Activated naive CD8-positive, alpha-beta T cell (primary cell): ENCODE data around the gene MPC1.
"Not testable (repeated sequence)": the region's sequence is repeated elsewhere in the genome, so short reads cannot be mapped to it uniquely, and the experiment has no call there.

ENCODE experiments used
- H3K27ac Mint-ChIP-seq: one replicate; pipeline ENCODE4 v1.8.0; 2021; ENCODE audit warnings: mixed read lengths
- H3K27me3 Mint-ChIP-seq: one replicate; pipeline ENCODE4 v1.8.0; 2021; ENCODE audit warnings: mixed read lengths
- H3K36me3 Mint-ChIP-seq: one replicate; pipeline ENCODE4 v1.8.0; 2021; ENCODE audit warnings: mixed read lengths
- H3K4me1 Mint-ChIP-seq: one replicate; pipeline ENCODE4 v1.8.0; 2021; ENCODE audit warnings: low read depth, mixed read lengths
- H3K4me3 Mint-ChIP-seq: one replicate; pipeline ENCODE4 v1.8.0; 2021; ENCODE audit warnings: mild to moderate bottlenecking, mixed read lengths
- H3K9me3 Mint-ChIP-seq: one replicate; pipeline ENCODE4 v1.8.0; 2021; ENCODE audit warnings: low read depth, mixed read lengths

Gene MPC1

DNA sequence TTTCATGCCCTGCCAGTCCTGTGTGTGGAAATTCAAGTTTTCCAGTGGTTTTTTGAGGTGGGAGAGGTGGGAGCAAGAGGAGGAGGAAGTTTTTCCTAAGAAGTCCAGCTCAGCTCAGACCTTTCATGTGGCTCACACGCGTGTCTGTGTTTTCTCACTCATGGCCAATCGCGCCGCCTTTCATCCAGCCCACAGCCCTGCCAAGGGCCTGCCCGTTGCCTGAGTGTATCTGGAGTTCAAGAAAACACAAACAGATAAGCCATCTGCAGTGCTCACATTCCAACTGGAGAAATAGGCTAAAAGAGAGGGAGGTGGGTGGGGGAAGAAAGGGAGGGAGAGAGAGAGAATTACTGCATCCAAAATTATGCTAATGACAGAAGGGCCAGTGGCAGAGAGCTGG, 12.6 kb upstream of the MPC1 start:
- peaks cover 3% of the 10 kb centered on the region for H3K36me3 Mint-ChIP-seq
- H3K4me1 Mint-ChIP-seq = no peaks in the 10 kb centered on the region
- H3K9me3 Mint-ChIP-seq = no peaks in the 10 kb centered on the region
- H3K27me3 Mint-ChIP-seq = no peaks in the 10 kb centered on the region
- H3K4me3 Mint-ChIP-seq = no peak overlapping the region
- H3K27ac Mint-ChIP-seq = no peak overlapping the region

DNA sequence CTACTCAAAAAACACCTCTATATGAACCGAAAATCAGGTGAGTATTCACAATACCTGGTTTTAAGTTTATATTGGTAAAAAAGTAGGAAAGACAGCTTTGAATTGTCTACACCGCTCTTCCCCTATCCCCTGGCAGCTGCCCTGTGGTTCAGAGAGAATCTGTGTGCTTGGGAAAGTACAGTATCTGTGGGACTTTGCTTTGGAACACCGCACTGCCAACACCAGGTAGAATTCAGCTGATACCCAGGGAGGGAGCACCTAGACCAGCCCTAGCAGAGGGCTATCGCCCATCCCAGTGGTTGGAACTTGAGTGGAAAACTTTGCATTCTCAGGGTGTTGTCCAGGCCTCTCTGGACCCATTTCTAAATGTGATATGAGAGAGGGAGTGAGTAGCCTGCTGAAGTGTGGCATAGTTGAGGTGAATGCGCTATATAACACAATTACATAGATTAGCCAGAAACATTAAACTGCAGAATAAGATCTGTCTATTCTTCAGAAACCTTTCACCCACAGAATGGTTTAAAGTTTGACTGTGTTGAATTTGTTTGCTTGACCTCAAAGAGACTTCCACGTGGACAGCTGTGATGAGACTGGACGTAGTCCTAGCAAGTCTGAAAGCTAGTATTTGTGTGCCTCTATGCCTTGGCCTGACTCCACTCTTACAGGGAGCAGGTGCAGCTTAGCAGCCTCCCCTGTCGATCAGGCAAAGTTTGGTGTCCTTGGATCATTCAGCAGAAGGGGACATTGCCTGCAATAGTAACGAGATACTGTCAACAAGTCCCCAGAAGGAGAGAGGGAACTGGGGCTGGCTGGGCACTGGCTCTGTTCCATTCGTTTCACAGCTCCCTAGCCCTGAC, 11.5 kb upstream of the MPC1 start:
- H3K36me3 Mint-ChIP-seq = peaks cover 2% of the 10 kb centered on the region
- H3K4me1 Mint-ChIP-seq = no peaks in the 10 kb centered on the region
- no peak overlapping the region for H3K4me3 Mint-ChIP-seq
- H3K9me3 Mint-ChIP-seq = no peaks in the 10 kb centered on the region
- no peak overlapping the region for H3K27ac Mint-ChIP-seq
- H3K27me3 Mint-ChIP-seq = no peaks in the 10 kb centered on the region

DNA sequence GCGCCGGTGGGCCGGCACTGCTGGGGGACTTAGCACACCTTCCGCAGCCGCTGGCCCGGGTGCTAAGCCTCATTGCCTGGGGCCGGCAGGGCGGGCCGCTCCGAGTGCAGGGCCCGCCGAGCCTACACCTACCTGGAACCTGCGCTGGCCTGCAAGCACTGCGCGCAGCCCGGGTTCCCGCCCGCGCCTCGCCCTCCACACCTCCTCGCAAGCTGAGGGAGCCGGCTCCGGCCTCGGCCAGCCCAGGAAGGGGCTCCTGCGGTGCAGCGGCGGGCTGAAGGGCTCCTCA, 10.7 kb upstream of the MPC1 start:
- no peaks in the 10 kb centered on the region for H3K4me1 Mint-ChIP-seq
- H3K36me3 Mint-ChIP-seq = no peaks in the 10 kb centered on the region
- H3K9me3 Mint-ChIP-seq = no peaks in the 10 kb centered on the region
- no peak overlapping the region for H3K4me3 Mint-ChIP-seq
- H3K27me3 Mint-ChIP-seq = no peaks in the 10 kb centered on the region
- no peak overlapping the region for H3K27ac Mint-ChIP-seq

DNA sequence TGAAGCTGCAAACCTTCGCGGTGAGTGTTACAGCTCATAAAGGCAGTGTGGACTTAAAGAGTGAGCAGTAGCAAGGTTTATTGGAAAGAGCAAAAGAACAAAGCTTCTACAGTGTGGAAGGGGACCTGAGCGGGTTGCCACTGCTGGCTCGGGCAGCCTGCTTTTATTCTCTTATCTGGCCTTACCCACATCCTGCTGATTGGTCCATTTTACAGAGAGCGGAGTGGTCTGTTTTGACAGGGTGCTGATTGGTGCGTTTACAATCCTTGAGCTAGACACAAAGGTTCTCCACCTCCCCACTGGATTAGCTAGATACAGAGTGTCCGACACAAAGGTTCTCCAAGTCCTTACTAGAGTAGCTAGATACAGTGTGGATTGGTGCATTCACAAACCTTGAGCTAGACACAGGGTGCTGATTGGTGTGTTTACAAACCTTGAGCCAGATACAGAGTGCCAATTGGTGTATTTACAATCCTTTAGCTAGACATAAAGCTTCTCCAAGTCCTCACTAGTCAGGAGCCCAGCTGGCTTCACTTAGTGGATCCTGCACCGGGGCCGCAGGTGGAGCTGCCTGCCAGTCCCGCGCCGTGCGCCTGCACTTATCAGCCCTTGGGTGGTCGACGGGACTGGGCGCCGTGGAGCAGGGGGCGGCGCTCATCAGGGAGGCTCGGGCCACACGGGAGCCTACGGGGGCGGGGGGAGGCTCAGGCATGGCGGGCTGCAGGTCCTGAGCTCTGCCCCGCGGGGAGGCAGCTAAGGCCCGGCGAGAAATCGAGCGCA, 10.2 kb upstream of the MPC1 start:
- not testable (repeated sequence) for H3K4me3 Mint-ChIP-seq, H3K36me3 Mint-ChIP-seq, H3K9me3 Mint-ChIP-seq, H3K27ac Mint-ChIP-seq, H3K4me1 Mint-ChIP-seq, H3K27me3 Mint-ChIP-seq

DNA sequence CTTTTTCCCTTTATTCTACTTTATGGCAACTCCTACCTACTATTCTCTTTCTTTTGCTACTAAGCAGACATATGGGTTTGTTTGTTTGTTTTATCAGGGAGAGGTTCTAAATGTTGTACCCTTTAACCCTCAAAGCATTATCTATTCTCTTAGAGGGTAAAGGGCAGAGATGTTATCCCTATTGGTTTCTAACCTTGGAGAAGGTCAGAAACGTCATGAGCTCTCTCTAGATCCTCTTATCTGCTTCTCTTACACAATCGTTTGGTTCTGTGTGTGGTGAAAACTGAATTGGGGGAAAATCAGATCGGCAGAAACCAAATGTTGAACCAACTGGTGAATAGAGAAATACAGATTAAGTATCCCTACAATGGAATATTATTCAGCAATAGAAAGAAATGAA, 6.4 kb upstream of the MPC1 start:
- no peaks in the 10 kb centered on the region for H3K27me3 Mint-ChIP-seq
- peaks cover 3% of the 10 kb centered on the region for H3K4me1 Mint-ChIP-seq
- no peaks in the 10 kb centered on the region for H3K36me3 Mint-ChIP-seq
- no peak overlapping the region for H3K4me3 Mint-ChIP-seq
- H3K9me3 Mint-ChIP-seq = no peaks in the 10 kb centered on the region
- no peak overlapping the region for H3K27ac Mint-ChIP-seq

DNA sequence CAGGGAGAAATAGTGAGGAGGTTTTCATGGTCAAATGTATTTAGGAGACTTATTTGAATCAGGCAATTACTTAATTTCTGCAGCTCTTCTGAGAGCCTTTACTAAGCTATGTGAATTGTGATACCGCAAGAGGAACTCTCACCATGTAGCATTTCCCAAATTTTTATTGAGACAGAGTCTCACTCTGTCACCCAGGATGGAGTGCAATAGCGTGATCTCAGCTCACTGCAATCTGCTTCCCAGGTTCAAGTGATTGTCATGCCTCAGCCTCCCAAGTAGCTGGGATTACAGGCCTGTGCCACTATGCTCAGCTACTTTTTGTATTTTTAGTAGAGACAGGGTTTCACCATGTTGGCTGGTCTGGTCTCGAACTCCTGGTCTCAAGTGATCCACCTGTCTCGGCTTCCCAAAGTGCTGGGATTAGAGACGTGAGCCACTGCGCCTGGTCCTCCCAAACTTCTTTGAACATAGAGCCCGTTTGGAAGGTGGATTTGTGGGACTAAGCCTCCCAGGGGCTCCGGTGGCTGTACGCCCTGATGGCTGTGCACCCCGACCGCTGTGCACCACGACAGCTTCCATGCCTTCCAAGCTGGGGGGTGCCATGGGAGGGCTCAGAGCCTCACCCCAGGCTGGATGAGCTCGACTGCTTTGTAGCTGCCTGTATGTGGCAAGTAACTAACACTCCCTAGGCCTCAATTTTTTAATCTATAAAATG, 5.7 kb upstream of the MPC1 start:
- no peaks in the 10 kb centered on the region for H3K9me3 Mint-ChIP-seq
- no peak overlapping the region for H3K4me3 Mint-ChIP-seq
- H3K4me1 Mint-ChIP-seq = peaks cover 7% of the 10 kb centered on the region
- no peaks in the 10 kb centered on the region for H3K27me3 Mint-ChIP-seq
- no peaks in the 10 kb centered on the region for H3K36me3 Mint-ChIP-seq
- no peak overlapping the region for H3K27ac Mint-ChIP-seq

DNA sequence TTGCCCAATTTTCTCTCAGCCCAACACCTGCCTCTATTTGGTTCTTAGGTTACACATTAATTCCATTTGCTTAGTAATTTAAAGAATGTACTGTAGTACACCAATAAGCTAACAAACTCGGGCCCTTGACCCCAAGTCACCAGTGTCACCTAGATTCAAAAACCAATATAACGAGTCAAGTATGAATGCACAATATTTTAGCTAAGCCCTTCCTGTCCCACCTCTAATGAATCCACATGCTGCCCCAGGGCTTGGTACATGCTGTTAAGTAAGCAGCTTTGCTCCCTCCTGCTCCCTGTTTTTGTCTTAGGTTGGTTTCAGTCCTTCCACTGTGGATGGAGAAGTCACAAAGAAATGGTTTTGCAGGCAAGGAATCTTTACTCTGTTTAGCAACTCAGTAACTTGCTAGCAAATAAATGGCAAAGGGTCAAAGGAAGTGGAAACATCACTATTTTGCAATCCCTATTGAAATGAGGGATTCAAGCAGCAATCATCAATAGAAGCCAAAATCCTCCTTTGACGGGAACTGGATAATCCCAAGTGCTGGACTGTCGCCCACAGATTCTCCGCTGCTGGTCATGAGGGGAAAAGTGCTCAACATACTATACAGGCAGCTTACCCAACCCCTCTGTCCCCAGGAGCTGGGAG, 5.0 kb upstream of the MPC1 start:
- Mint-ChIP-seq H3K9me3 (no peaks in the 10 kb centered on the region), H3K27ac (no peak overlapping the region), H3K4me1 (peaks cover 7% of the 10 kb centered on the region), H3K36me3 (no peaks in the 10 kb centered on the region), H3K4me3 (no peak overlapping the region), H3K27me3 (no peaks in the 10 kb centered on the region)

GRCh38 chr6:166387098-166387497, 4.4 kb upstream of the MPC1 start:
- H3K4me1 Mint-ChIP-seq, H3K36me3 Mint-ChIP-seq, H3K27me3 Mint-ChIP-seq, H3K27ac Mint-ChIP-seq, H3K9me3 Mint-ChIP-seq, H3K4me3 Mint-ChIP-seq: not testable (repeated sequence)

- Mint-ChIP-seq H3K4me3 (no peak overlapping the region), H3K9me3 (no peaks in the 10 kb centered on the region), H3K4me1 (peaks cover 13% of the 10 kb centered on the region), H3K27ac (no peak overlapping the region), H3K36me3 (no peaks in the 10 kb centered on the region), H3K27me3 (no peaks in the 10 kb centered on the region)
Measured at GRCh38 chr6:166386111-166386510, 3.4 kb upstream of the MPC1 start.

DNA sequence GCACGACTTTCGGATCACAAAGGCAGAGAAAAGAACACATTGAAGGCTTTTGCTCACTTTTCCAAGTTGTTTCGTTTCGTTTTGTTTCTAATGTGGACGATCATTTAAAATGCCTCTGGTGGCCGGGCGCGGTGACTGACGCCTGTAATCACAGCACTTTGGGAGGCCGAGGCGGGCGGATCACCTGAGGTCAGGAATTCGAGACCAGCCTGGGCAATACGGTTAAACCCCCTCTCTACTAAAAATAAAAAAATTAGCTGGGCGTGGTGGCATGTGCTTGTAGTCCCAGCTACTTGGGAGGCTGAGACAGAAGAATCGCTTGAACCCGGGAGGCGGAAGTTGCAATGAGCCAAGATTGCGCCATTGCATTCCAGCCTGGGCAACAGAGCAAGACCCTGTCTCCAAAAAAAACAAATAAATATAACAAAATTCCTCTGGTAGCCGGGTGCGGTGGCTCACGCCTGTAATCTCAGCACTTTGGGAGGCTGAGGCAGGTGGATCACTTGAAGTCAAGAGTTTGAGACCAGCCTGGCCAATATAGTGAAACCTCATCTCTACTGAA, 1.1 kb upstream of the MPC1 start:
- Mint-ChIP-seq H3K4me3 (peak overlapping the region; percentile 91), H3K27ac (peak overlapping the region; percentile 61)
- not testable (repeated sequence) for H3K36me3 Mint-ChIP-seq

GRCh38 chr6:166382500-166382932, 224 bp downstream of the MPC1 start:
- Mint-ChIP-seq H3K9me3 (no peaks in the 10 kb centered on the region), H3K4me3 (peak overlapping the region; percentile 93), H3K27me3 (no peaks in the 10 kb centered on the region), H3K36me3 (no peaks in the 10 kb centered on the region), H3K27ac (no peak overlapping the region), H3K4me1 (peaks cover 16% of the 10 kb centered on the region)

More for the DNA sequence above, 1.1 kb upstream of the MPC1 start:
- not testable (repeated sequence) for H3K9me3 Mint-ChIP-seq, H3K27me3 Mint-ChIP-seq
- H3K4me1 Mint-ChIP-seq = peaks cover 16% of the 10 kb centered on the region

DNA sequence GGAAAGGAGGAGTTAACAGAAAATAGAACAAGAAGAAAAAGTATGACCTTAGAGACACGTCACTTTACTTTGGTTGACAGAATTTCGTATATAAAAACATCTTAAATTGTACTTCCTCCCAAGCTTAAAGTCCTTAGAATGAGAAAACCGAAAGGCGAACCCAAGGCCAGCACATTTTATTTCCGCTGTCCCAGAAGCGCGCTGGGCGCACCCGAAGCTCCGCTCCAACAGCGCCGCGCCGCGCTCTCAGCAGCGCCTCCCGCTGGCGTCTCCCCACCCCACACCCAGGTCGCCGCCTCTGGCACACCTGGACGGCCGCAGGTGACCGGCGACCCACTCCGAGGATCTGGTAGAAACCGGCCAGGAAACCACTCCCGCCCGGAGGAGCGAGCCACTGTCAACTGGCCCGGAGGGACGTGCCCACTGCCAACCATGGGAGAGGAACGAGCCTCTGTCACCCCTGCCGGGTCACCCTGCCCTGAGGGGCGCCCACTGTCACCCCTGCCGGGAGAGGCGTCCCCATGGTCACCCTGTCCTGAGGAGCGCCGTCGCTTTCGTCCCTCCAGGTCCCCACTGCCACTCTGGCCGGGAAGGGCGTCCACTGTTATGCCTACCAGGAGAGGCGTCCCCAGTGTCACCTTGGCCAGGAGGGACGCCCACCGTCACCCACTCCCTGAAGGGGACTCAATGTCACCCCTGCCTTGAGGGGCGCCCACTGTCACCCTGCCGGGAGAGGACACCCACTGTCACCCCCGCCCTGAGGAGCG, 824 bp downstream of the MPC1 start:
- Mint-ChIP-seq H3K27ac (peak overlapping the region; percentile 58), H3K36me3 (no peaks in the 10 kb centered on the region), H3K27me3 (no peaks in the 10 kb centered on the region), H3K9me3 (no peaks in the 10 kb centered on the region), H3K4me1 (peaks cover 16% of the 10 kb centered on the region), H3K4me3 (peak overlapping the region; percentile 93)

DNA sequence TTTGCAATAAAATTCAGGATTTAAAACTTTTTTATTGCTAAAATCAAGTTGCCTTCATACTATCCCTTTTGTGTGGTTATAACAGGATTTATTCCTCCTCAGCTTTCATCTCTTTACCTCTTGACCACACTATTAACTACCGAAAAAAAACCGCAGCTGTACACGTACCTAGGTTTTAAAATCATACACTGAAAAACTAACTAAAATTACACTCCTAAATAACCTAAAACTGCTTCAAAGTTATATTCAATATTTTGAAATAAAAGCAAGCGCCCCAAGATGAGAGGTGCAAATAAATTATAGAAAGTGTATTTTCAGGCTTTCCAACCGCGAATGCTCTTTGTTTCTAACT, 1.4 kb downstream of the MPC1 start:
- Mint-ChIP-seq H3K4me3 (peak overlapping the region; percentile 93), H3K4me1 (peaks cover 16% of the 10 kb centered on the region), H3K27me3 (no peaks in the 10 kb centered on the region), H3K27ac (peak overlapping the region; percentile 58), H3K9me3 (no peaks in the 10 kb centered on the region), H3K36me3 (no peaks in the 10 kb centered on the region)

DNA sequence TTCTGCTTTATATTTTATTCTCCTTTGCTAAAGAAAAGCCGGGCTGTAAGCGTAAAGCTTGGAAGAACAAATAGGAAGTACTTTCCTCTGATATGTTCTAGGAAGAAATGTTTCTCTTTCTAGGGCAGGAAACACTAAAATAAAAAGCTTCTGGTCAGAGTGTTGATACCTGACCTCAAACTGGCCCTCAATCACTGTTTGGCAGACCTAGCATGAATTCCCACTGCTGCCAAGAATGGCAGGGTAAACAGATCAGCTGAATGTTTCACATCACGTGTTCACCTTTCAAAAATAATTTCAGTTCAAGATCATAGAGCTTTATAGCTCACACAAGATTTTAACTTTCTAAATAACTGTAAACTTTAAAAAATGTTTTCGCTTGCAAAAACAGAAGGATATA, 2.9 kb downstream of the MPC1 start:
- Mint-ChIP-seq H3K27ac (no peak overlapping the region), H3K4me3 (no peak overlapping the region), H3K4me1 (peaks cover 16% of the 10 kb centered on the region), H3K9me3 (no peaks in the 10 kb centered on the region), H3K27me3 (no peaks in the 10 kb centered on the region), H3K36me3 (no peaks in the 10 kb centered on the region)
